Fibroblast of skin of scalp (primary cell): ENCODE measurements around the gene ARHGEF40.

Experiments
- DNase-seq: peaks from one replicate; pipeline ENCODE4 v3.0.0-alpha.2; 2013

The ARHGEF40 gene

DNA sequence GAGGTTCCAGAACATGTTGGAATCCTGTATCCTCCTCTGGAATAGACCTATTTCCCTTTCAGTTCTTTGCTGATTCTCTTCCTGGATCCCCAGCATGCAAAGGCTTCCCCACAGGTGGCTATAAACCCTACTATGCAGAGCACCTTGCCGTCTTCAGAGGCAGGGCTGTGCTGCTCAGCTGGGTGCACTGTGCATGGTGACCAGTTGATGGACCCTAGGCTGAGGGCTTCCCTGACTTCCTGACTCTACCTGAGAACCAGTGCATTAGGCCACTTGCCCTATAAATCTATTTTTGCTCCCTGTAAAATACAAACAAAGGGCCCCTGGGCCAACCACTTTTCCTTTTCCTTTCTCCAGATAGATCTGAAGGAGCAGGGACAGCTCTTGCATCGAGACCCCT is 14.3 kb downstream of the ARHGEF40 start:
- DNase-seq = no peak

DNA sequence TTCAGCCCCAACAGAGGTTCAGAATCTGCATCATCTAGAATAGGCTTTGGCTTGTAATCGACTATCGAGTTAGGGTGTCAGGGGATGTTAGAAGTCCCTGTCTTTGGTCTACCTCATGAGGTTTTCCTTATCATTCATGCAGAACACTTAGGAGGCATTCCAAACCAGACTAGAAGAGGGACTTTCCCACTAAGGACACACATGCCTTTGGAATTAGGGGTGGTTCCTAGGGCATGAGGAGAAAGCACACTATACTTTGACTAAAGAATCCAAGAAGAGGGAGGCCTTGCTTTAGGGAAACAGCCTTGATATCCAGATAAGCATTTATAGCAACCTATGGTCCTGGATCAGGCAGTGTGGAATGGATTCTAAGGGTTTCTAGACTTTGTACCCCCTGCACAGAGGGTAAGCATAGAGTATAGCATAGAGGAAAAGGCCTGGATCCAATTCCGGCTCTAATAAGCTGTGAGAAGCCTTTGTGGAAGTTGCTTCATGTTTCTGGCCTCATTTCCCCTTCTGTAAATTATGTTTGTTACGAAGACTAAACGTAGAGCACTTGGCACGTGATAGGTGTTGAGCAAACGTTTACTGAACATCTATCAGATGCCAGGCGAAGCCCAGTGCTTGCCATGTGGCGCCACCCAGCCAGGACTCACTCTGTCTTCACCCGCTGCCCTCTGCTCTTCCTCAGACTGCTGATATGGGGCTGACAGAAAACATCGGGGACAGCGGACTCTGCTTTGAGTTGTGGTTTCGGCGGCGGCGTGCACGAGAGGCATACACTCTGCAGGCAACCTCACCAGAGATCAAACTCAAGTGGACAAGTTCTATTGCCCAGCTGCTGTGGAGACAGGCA is 15.1 kb downstream of the ARHGEF40 start:
- peak; percentile 47 for DNase-seq

DNA sequence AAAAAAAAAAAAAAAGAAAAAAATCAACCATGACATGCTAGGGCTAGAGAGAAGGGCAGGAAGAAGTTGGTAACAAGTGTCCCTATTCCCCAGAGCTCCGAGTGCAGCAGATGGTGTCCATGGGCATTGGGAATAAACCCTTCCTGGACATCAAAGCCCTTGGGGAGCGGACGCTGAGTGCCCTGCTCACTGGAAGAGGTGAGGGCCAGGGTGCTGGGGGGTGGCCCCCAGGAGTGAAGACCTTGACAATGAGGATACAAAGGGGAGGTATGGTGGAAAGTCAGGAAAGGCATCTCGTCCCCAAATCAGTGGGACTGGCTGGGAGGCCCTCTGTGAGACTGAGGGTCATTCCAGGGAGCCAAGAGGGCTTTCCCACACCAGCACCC is 16.8 kb downstream of the ARHGEF40 start:
- DNase-seq = no peak

GRCh38 chr14:21087294-21088091 is 17.4 kb downstream of the ARHGEF40 start:
- DNase-seq = peak; percentile 92

- DNase-seq = no peak
These were observed 18.6 kb downstream of the ARHGEF40 start for GRCh38 chr14:21088687-21089086.

GRCh38 chr14:21089271-21089670 is 19.2 kb downstream of the ARHGEF40 start:
- DNase-seq = no peak

DNA sequence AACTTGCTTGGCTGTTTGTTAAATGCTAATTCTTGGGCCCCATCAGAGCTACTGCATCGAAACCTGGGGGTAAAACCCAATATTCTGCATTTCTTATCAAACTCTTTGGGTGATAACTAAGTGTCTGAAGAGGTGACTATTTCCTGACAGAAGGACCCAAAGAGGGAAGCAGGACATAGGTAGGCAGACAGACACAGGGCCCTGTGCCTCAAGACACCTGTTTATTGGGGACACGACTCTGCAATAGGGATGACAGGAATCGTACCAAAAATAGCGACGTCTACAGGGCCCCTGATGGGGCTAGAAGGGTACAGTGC is 19.7 kb downstream of the ARHGEF40 start:
- no peak for DNase-seq

GRCh38 chr14:21090194-21090939 is 20.3 kb downstream of the ARHGEF40 start:
- no peak for DNase-seq

- no peak for DNase-seq
These were observed 21.0 kb downstream of the ARHGEF40 start for GRCh38 chr14:21090940-21091663.

DNA sequence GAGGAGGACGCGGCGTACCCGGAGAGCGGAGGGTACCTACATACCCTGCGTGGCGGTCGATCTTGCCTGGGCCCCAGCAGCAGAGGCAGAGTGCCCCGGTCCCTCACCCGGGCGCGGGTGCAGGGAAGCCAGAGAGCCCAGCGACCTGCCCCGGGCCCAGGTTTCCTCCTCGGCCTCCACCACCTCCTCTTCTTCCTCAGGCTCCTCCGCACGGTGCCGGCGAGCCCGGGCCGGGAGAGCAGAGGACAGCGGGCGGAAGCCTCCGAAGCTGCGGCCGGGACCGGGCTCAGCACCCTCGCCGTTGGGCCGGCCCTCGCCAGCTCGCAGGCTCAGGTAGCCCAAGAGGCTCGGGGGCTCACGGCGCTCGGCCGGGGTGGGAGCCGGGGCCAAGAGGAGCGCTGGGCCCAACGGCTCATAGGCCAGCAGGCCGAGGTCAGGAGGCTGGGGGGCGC is 21.7 kb downstream of the ARHGEF40 start:
- DNase-seq = no peak

DNA sequence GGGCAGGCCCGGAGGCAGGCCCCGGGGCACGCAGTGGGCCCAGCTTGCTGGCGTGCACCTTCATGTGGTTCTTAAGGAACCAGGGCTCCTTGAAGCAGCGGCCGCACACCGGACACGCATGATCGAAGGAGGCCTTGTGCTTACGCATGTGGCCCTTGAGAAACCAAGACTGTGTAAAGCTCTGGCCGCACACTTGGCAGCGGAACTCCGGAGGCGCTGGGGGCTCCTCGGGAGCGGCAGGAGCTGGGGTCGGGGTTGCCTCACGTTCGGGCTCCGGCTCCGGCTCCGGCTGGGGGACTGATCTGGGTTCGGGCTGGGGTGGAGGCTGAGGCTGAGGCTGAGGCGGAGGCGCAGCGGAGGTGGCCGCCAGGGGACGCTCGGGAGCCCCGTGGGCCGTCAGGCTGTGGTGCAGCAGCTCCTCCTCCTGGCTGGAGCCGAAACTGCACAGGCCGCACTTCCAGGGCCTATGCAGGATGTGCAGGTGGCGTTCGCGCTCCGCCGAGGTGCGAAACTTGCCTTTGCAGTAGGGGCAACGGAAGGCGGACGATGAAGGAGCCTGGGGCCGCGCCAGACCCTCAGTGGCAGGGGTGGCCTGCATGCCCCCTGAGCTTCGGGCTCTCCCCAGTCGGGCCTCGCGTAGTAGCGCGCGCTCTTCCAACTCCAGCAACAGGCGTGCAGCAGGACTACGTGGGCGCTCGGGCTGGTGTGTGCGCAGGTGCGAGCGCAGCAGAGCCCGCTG is 22.3 kb downstream of the ARHGEF40 start:
- DNase-seq = peak; percentile 62

GRCh38 chr14:21093018-21093417 is 22.9 kb downstream of the ARHGEF40 start:
- DNase-seq = no peak

GRCh38 chr14:21093769-21094681 is 23.9 kb downstream of the ARHGEF40 start:
- DNase-seq = peak; percentile 28

DNA sequence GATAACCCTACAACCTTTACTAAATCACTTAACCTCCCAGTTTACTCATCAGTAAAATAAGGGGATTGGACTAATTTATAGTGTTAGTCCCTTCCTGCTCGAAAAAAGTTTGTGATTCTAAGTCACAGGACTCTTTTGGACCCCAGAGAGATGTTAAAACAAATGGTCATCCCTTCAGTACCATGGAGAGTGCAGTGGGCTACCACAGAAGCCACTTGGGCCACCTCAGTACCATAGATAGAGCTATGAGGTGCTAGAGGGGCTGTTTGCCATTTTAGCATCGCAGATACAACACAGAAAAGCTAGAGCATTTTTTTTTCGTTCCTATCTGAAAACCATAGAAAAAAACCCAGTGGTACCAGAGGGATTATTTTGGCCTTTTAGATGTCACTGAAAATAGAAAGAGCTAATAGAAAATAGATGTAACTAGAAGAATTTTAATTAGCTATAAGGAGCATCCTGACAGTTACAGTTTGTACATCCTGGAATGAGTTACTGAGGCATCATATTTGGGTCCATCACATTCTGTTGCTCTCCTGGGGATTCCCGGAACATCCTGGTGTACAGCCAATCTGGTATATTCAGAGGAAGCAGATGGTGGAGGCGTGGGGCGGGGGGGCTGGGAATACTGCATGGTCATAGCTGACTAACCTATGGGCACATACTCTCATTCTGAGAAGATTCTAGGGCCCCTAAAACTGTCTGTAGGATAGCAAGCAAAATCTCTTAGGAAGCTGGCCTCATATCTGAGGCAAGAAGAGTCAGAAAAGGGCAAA is 25.5 kb downstream of the ARHGEF40 start:
- DNase-seq = peak; percentile 52

GRCh38 chr14:21096438-21096837 is 26.3 kb downstream of the ARHGEF40 start:
- DNase-seq = no peak

GRCh38 chr14:21096978-21097635 is 27.0 kb downstream of the ARHGEF40 start:
- DNase-seq = no peak

DNA sequence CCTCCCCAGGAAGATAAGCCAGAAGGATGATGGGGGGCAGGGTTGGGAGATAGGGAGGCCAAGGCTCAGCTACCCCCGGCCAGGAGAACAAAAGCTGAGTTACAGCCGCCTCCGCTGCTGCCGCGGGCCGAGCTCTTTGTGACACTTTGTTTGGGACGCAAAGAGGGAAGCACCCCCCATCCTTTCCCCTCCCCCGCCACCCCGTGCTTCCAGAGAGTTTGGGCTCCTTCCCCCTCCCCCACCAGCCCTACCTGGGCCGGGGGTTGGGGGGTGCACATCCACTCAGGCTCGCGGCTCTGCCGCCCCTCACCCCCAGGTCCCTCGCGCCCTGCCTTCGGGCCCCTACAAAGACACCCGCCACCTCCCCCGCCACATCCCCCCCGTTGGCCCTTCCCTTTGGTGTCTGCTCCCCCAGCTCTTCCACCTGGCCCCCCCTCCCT is 27.6 kb downstream of the ARHGEF40 start:
- no peak for DNase-seq

- DNase-seq = peak; percentile 58
These were observed 28.2 kb downstream of the ARHGEF40 start, which contains the start of gene ZNF219 for GRCh38 chr14:21098076-21098891. Gene ZNF219, minus strand, starts transcription at chr14:21098655. Its CDS starts 5,064 bp downstream, at chr14:21093591.
